ENCODE results near the gene C1QTNF2. TPM values are rescaled to one million over a fixed set of nuclear protein-coding genes. Genes with fewer than 3 reads are reported as not detected.
A peak's percentile ranks its signal among the peaks of the same experiment; 100 is the strongest.

Gene C1QTNF2
- total RNA-seq, 1 donor = 0.43 TPM

DNA sequence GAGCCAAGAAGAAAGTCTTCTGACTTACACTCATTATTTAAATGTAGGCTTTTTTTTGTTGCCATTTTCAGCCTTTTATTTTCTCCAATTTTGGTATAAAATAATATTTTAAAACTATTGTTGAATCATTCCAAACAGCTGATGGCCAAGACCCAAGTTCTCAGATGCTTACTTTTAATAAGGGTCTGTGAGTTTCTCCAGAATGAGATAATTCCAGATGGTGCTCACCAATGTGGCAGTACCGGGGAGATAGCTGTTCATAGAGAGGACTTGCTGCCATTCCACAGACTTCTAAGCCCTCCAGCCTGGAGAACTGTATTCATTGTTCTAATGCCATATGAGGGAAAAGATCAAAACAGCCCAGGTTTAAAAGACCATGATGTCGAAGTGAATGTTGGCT lies 5.3 kb upstream of the C1QTNF2 start:
- no peak overlapping the region for H3K4me3 ChIP-seq (ENCODE audit: low read depth, low read length)
- TF ChIP-seq, protein P1, sequence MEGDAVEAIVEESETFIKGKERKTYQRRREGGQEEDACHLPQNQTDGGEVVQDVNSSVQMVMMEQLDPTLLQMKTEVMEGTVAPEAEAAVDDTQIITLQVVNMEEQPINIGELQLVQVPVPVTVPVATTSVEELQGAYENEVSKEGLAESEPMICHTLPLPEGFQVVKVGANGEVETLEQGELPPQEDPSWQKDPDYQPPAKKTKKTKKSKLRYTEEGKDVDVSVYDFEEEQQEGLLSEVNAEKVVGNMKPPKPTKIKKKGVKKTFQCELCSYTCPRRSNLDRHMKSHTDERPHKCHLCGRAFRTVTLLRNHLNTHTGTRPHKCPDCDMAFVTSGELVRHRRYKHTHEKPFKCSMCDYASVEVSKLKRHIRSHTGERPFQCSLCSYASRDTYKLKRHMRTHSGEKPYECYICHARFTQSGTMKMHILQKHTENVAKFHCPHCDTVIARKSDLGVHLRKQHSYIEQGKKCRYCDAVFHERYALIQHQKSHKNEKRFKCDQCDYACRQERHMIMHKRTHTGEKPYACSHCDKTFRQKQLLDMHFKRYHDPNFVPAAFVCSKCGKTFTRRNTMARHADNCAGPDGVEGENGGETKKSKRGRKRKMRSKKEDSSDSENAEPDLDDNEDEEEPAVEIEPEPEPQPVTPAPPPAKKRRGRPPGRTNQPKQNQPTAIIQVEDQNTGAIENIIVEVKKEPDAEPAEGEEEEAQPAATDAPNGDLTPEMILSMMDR (IDR thresholded peaks at IDR 0.05; ENCODE audit: insufficient read depth, low read depth, low read length) = no peak
- no peak for DNase-seq (ENCODE audit: low read depth)

GRCh38 chr5:160375166-160375565 lies 4.7 kb upstream of the C1QTNF2 start:
- TF ChIP-seq, protein P1 (IDR thresholded peaks at IDR 0.05; ENCODE audit: insufficient read depth, low read depth, low read length) = no peak
- no peak overlapping the region for H3K4me3 ChIP-seq (ENCODE audit: low read depth, low read length)
- DNase-seq (ENCODE audit: low read depth) = peak; percentile 5

- no peak for DNase-seq (ENCODE audit: low read depth)
- H3K4me3 ChIP-seq (ENCODE audit: low read depth, low read length) = no peak overlapping the region
- TF ChIP-seq, protein P1 (IDR thresholded peaks at IDR 0.05; ENCODE audit: insufficient read depth, low read depth, low read length) = no peak
These were observed 868 bp upstream of the C1QTNF2 start for GRCh38 chr5:160371294-160371693.

DNA sequence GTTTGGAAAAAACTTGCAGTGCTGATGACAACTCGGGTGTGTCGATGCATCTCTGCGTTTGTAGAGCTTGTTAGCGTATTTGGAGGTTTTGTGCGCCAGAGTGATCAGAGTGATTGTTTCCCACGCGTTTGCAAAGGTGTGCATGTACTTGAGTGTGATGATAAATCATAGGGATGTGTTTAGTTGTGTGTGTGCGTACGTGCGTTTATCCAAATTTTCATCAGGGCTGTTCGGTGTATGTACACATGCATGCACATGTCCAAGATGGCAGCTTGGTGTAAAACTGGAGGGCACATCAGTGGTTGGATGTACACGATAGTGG lies 248 bp upstream of the C1QTNF2 start:
- DNase-seq (ENCODE audit: low read depth) = no peak
- H3K4me3 ChIP-seq (ENCODE audit: low read depth, low read length) = peak overlapping the region; percentile 59
- TF ChIP-seq, protein P1 (IDR thresholded peaks at IDR 0.05; ENCODE audit: insufficient read depth, low read depth, low read length) = no peak

GRCh38 chr5:160367885-160368284 lies 2.5 kb downstream of the C1QTNF2 start:
- H3K4me3 ChIP-seq (ENCODE audit: low read depth, low read length) = no peak overlapping the region
- TF ChIP-seq, protein P1 (IDR thresholded peaks at IDR 0.05; ENCODE audit: insufficient read depth, low read depth, low read length) = no peak
- DNase-seq (ENCODE audit: low read depth) = no peak

DNA sequence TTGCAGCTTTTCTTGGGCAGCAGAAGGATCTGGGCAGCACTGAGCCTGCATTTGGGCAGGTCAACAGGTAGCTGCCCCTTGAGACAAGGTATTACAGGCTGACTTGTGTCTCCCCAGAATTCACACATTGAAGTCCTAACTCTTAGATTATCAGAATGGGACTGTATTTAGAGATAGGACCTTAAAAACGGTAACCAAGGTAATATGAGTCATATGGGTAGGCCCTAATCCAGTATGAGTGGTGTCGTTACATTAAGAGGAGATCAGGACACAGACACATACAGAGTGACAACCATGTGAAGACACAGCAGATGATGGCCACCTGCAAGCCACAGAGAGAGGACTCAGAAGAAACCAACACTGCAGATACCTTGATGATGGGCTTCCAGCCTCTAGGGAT lies 3.2 kb downstream of the C1QTNF2 start:
- no peak for DNase-seq (ENCODE audit: low read depth)
- TF ChIP-seq, protein P1 (IDR thresholded peaks at IDR 0.05; ENCODE audit: insufficient read depth, low read depth, low read length) = no peak
- H3K4me3 ChIP-seq (ENCODE audit: low read depth, low read length) = no peak overlapping the region

- no peak overlapping the region for H3K4me3 ChIP-seq (ENCODE audit: low read depth, low read length)
- TF ChIP-seq, protein P1 (IDR thresholded peaks at IDR 0.05; ENCODE audit: insufficient read depth, low read depth, low read length) = no peak
- DNase-seq (ENCODE audit: low read depth) = no peak
These were observed 4.2 kb downstream of the C1QTNF2 start for GRCh38 chr5:160366230-160366629.
